Measurements from ENCODE around the gene ASTN2.

- TF ChIP-seq CTCF (conservative IDR thresholded peaks at IDR 0.05; ENCODE audit: low read depth in 2 of 2): peak in 1 of 2 experiments; percentile 29; a peak in 2 of 4 replicates
- no peak for TF ChIP-seq POLR2AphosphoS5 (IDR thresholded peaks at IDR 0.05; ENCODE audit: low read depth)
- no peak for TF ChIP-seq NANOG (IDR thresholded peaks at IDR 0.05; ENCODE audit: borderline replicate concordance)
- no peak for TF ChIP-seq EZH2 (IDR thresholded peaks at IDR 0.05; ENCODE audit: low read depth, unreplicated experiment)
- TF ChIP-seq REST (IDR thresholded peaks at IDR 0.05; ENCODE audit: unreplicated experiment): no peak
- TF ChIP-seq ETS1 (IDR thresholded peaks at IDR 0.05): no peak
- no peak for TF ChIP-seq EZH2phosphoT487 (IDR thresholded peaks at IDR 0.05; ENCODE audit: unreplicated experiment)
- no peak for TF ChIP-seq CREB1 (CRISPR knock-in tag; IDR thresholded peaks at IDR 0.05; ENCODE audit: low read depth)
Observed at GRCh38 chr9:116497095-116497890, 917.6 kb downstream of the ASTN2 start.

Measured in GM23338 (cell line).